ENCODE data around the gene IGF1. TPM values are rescaled to one million over a fixed set of nuclear protein-coding genes. Genes with fewer than 3 reads are reported as not detected.

IGF1 gene
- total and polyA plus RNA-seq, 10 of the 15 experiments (the other 5 are each of a cell fraction or from before 2014, with no cell fraction given): 2.4 to 9.2 (median 3.5) TPM

- TF ChIP-seq MXI1 (IDR thresholded peaks at IDR 0.05; ENCODE audit: low read depth, low read length) (no peak), ZNF687 (IDR thresholded peaks at IDR 0.05) (peak; percentile 10; the same call in 1 of the 2 replicates), HDGF (IDR thresholded peaks at IDR 0.05) (no peak), POLR2AphosphoS5 (IDR thresholded peaks at IDR 0.05; ENCODE audit: low read length) (peak; percentile 82), CHD4 (IDR thresholded peaks at IDR 0.05) (no peak), SPI1 (IDR thresholded peaks at IDR 0.05; ENCODE audit: borderline replicate concordance, insufficient read depth, low read depth, low read length) (peak; percentile 35; the same call in 1 of the 2 replicates), PML (IDR thresholded peaks at IDR 0.05; ENCODE audit: low read length) (peak; percentile 35; the same call in 1 of the 2 replicates), IKZF2 (IDR thresholded peaks at IDR 0.05) (peak; percentile 85 to 87), ELK1 (IDR thresholded peaks at IDR 0.05; ENCODE audit: low read depth, low read length) (0 out of 2 replicates have a peak, but pooled peaks have one; percentile 17), CEBPB (IDR thresholded peaks at IDR 0.05; ENCODE audit: borderline replicate concordance in 1 of 2, low read depth in 2 of 2, low read length in 2 of 2) (0 out of 4 replicates have a peak, but pooled peaks of 1 of the 2 experiments have one; percentile 60), TAF1 (IDR thresholded peaks at IDR 0.05; ENCODE audit: borderline replicate concordance, low read depth, low read length) (peak; percentile 69; the same call in 1 of the 2 replicates), ETV6 (conservative IDR thresholded peaks at IDR 0.05 in 1 of 2, IDR thresholded peaks at IDR 0.05 in 1 of 2; ENCODE audit: borderline replicate concordance in 1 of 2, low read depth in 1 of 2) (0 out of 4 replicates have a peak, but pooled peaks of 1 of the 2 experiments have one; percentile 21), RUNX3 (IDR thresholded peaks at IDR 0.05; ENCODE audit: low read length) (peak; percentile 93), CREM (IDR thresholded peaks at IDR 0.05; ENCODE audit: low read depth) (peak; percentile 60; the same call in 1 of the 2 replicates), CBX5 (IDR thresholded peaks at IDR 0.05; ENCODE audit: low read depth) (no peak), HDAC6 (IDR thresholded peaks at IDR 0.05; ENCODE audit: unreplicated experiment) (no peak), BCL11A (IDR thresholded peaks at IDR 0.05; ENCODE audit: low read depth, low read length) (peak; percentile 44; the same call in 1 of the 2 replicates), IKZF1 (conservative IDR thresholded peaks at IDR 0.05) (peak; percentile 80), ASH2L (IDR thresholded peaks at IDR 0.05; ENCODE audit: borderline replicate concordance, low read depth) (no peak), SREBF1 (IDR thresholded peaks at IDR 0.05; ENCODE audit: low read length) (0 out of 2 replicates have a peak, but pooled peaks have one; percentile 22), ATF7 (IDR thresholded peaks at IDR 0.05; ENCODE audit: low read depth) (peak; percentile 86), ZNF384 (IDR thresholded peaks at IDR 0.05; ENCODE audit: borderline replicate concordance, low read depth, low read length) (peak; percentile 61; the same call in 1 of the 2 replicates), PRDM15 (CRISPR knock-in tag; IDR thresholded peaks at IDR 0.05) (no peak)
These were observed 3.1 kb upstream of the IGF1 start (continued) for GRCh38 chr12:102483466-102483865.
